Activated CD8-positive, alpha-beta memory T cell treated with anti-CD3 and anti-CD28 coated beads, Interleukin-2, amount 50 U/mL, for 24 hours (primary cell): ENCODE measurements around the gene VSIR.

Source experiments
- DNase-seq: peaks from one replicate; pipeline ENCODE4 v3.0.0-alpha.2; 2020; ENCODE audit errors: extremely low read depth

Gene VSIR

GRCh38 chr10:71727738-71728737 lies 45.3 kb downstream of the VSIR start:
- no peak for DNase-seq

- DNase-seq = no peak
Observed at GRCh38 chr10:71727105-71727737, 46.1 kb downstream of the VSIR start.

- no peak for DNase-seq
Observed at GRCh38 chr10:71726580-71727104, 46.7 kb downstream of the VSIR start.

- DNase-seq = no peak
Observed at GRCh38 chr10:71725998-71726579, 47.2 kb downstream of the VSIR start.

GRCh38 chr10:71725249-71725648 lies 48.1 kb downstream of the VSIR start:
- DNase-seq = no peak

GRCh38 chr10:71724539-71724938 lies 48.8 kb downstream of the VSIR start:
- DNase-seq = no peak

GRCh38 chr10:71723311-71723710 lies 50.0 kb downstream of the VSIR start:
- DNase-seq = no peak

GRCh38 chr10:71722849-71723248 lies 50.5 kb downstream of the VSIR start:
- DNase-seq = no peak

GRCh38 chr10:71721313-71721712 lies 52.0 kb downstream of the VSIR start:
- no peak for DNase-seq

GRCh38 chr10:71720288-71720687 lies 53.0 kb downstream of the VSIR start:
- no peak for DNase-seq

- DNase-seq = no peak
Observed at GRCh38 chr10:71719464-71720201, 53.7 kb downstream of the VSIR start, which contains the start of gene C10orf105. TSS of gene C10orf105 (minus strand) at chr10:71719778. CDS start at chr10:71716337, 3,441 bp downstream.

GRCh38 chr10:71719042-71719441 lies 54.3 kb downstream of the VSIR start:
- DNase-seq = no peak

- DNase-seq = no peak
Observed at GRCh38 chr10:71718165-71718698, 55.1 kb downstream of the VSIR start.

GRCh38 chr10:71717551-71717951 lies 55.8 kb downstream of the VSIR start:
- no peak for DNase-seq

GRCh38 chr10:71717056-71717455 lies 56.3 kb downstream of the VSIR start:
- DNase-seq = no peak

GRCh38 chr10:71716426-71716825 lies 56.9 kb downstream of the VSIR start:
- DNase-seq = no peak

GRCh38 chr10:71715860-71716259 lies 57.5 kb downstream of the VSIR start:
- DNase-seq = no peak

- DNase-seq = no peak
Observed at GRCh38 chr10:71715026-71715425, 58.3 kb downstream of the VSIR start.

- DNase-seq = no peak
Observed at GRCh38 chr10:71714592-71714991, 58.7 kb downstream of the VSIR start.

- no peak for DNase-seq
Observed at GRCh38 chr10:71714031-71714410, 59.3 kb downstream of the VSIR start.
